Measurements from ENCODE around the gene HOXB2.
A peak's percentile ranks its signal among the peaks of the same experiment; 100 is the strongest.

HOXB2 gene

DNA sequence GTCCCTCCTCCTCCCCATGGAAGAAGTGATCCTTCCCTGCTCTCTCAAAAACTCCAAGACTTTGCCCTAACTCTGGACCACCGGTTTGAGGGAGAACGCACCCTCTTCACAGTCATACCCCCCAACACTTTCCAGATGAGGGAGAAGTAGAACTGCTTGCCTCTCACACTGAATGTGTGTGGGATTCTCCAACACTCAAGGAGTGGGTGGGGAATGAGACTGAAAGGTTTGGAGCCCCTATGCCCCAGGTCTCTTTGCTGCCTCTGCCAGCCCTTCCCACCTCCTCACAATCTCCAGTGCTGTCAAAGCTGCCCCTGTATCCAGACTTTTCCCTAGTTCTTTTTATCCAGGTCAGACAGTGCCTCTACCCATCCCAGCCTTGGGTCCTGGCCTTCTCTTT lies 21.8 kb upstream of the HOXB2 start:
- Histone ChIP-seq H3K4me1 (ENCODE audit: control insufficient read depth, insufficient read depth, low read length) (peaks cover 92% of the 10 kb centered on the region), H3K36me3 (ENCODE audit: control insufficient read depth in 2 of 2, insufficient read depth in 1 of 2, low read length in 2 of 2) (peaks cover 11 to 58% of the 10 kb centered on the region in 2 experiments), H3K27ac (ENCODE audit: extremely low read depth, low read depth, low read length) (peak overlapping the region; percentile 47), H3K9me3 (ENCODE audit: control insufficient read depth, insufficient read depth, low read depth, low read length) (no peaks in the 10 kb centered on the region), H3K4me3 (ENCODE audit: low read depth, low read length) (no peak overlapping the region)
- CTCF ChIA-PET, result interaction anchor here (0.7 kb wide), 1 partner anchor 214 kb away, joined by 3 read pairs; no protein-coding TSS in a partner anchor
- TF ChIP-seq ZFHX2 (tag by site-specific recombination; conservative IDR thresholded peaks at IDR 0.05), result peak; percentile 88
- TF ChIP-seq, protein P1, sequence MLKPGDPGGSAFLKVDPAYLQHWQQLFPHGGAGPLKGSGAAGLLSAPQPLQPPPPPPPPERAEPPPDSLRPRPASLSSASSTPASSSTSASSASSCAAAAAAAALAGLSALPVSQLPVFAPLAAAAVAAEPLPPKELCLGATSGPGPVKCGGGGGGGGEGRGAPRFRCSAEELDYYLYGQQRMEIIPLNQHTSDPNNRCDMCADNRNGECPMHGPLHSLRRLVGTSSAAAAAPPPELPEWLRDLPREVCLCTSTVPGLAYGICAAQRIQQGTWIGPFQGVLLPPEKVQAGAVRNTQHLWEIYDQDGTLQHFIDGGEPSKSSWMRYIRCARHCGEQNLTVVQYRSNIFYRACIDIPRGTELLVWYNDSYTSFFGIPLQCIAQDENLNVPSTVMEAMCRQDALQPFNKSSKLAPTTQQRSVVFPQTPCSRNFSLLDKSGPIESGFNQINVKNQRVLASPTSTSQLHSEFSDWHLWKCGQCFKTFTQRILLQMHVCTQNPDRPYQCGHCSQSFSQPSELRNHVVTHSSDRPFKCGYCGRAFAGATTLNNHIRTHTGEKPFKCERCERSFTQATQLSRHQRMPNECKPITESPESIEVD (tag by site-specific recombination; IDR thresholded peaks at IDR 0.05), result no peak
- TF ChIP-seq EGR2 (tag by site-specific recombination; IDR thresholded peaks at IDR 0.05; ENCODE audit: low read depth), result peak; percentile 71
- no peak for TF ChIP-seq ZNF76 (tag by site-specific recombination; IDR thresholded peaks at IDR 0.05; ENCODE audit: borderline replicate concordance, low read depth)
- POLR2A ChIA-PET, result interaction anchor here (0.5 to 1.1 kb wide), 2 partner anchors 10 to 13 kb away, joined by 3 to 7 read pairs; no protein-coding TSS in a partner anchor

DNA sequence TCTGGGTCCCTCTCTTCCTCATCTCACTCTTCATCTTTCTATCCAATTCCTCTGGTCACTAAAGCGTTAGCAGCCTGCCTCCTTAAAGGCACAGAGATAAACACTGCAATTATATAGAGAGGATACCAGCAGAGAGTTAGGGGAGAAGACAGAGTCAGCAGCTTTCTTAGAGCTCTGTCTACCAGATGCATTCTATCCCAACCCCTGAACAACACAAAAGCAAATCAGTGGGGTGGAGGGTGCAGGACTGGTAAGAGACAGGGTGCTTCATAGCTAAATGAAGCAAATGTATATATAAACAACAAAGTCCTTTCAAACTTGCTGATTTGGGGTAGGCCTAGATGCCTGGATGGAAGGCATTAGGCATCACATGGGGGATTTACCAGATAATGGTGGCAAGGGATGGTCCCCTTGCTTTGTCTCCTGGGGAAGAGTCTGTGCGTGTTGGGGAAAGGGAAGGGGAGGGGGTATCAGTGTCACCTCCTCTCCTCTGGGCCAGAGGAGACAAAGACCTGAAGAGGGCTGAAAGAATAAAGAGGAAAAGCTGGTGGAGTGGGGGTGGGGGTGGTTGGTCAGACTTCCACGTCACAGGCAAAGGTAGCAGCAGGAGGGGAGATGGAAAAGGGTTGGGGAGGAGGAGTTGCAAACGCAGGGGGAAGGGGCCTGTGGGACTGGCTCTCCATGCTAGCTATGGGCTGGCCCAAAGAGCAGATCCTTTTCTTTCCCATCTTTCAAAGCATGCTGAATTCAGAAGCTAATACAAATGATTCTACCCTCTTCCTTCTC lies 21.2 kb upstream of the HOXB2 start:
- peaks cover 15 to 60% of the 10 kb centered on the region in 2 experiments for H3K36me3 ChIP-seq (ENCODE audit: control insufficient read depth in 2 of 2, insufficient read depth in 1 of 2, low read length in 2 of 2)
- no peak overlapping the region for H3K4me3 ChIP-seq (ENCODE audit: low read depth, low read length)
- peaks cover 92% of the 10 kb centered on the region for H3K4me1 ChIP-seq (ENCODE audit: control insufficient read depth, insufficient read depth, low read length)
- ChIA-PET POLR2A (interaction anchor here (1.1 kb wide), 1 partner anchor 9 kb away, joined by 7 read pairs; no protein-coding TSS in a partner anchor), CTCF (interaction anchor here (0.7 to 1.0 kb wide), 3 partner anchors 19 to 493 kb away, joined by 3 to 5 read pairs (median 4); no protein-coding TSS in a partner anchor)
- TF ChIP-seq ZNF596 (tag by site-specific recombination; IDR thresholded peaks at IDR 0.05), result no peak
- 0 out of 2 replicates have a peak, but pooled peaks have one; percentile 11 for TF ChIP-seq ZBTB8A (tag by site-specific recombination; IDR thresholded peaks at IDR 0.05)
- TF ChIP-seq ZNF560 (tag by site-specific recombination; IDR thresholded peaks at IDR 0.05; ENCODE audit: borderline replicate concordance), result no peak
- TF ChIP-seq ZNF530 (tag by site-specific recombination; IDR thresholded peaks at IDR 0.05; ENCODE audit: low read depth), result no peak
- TF ChIP-seq, protein P2, sequence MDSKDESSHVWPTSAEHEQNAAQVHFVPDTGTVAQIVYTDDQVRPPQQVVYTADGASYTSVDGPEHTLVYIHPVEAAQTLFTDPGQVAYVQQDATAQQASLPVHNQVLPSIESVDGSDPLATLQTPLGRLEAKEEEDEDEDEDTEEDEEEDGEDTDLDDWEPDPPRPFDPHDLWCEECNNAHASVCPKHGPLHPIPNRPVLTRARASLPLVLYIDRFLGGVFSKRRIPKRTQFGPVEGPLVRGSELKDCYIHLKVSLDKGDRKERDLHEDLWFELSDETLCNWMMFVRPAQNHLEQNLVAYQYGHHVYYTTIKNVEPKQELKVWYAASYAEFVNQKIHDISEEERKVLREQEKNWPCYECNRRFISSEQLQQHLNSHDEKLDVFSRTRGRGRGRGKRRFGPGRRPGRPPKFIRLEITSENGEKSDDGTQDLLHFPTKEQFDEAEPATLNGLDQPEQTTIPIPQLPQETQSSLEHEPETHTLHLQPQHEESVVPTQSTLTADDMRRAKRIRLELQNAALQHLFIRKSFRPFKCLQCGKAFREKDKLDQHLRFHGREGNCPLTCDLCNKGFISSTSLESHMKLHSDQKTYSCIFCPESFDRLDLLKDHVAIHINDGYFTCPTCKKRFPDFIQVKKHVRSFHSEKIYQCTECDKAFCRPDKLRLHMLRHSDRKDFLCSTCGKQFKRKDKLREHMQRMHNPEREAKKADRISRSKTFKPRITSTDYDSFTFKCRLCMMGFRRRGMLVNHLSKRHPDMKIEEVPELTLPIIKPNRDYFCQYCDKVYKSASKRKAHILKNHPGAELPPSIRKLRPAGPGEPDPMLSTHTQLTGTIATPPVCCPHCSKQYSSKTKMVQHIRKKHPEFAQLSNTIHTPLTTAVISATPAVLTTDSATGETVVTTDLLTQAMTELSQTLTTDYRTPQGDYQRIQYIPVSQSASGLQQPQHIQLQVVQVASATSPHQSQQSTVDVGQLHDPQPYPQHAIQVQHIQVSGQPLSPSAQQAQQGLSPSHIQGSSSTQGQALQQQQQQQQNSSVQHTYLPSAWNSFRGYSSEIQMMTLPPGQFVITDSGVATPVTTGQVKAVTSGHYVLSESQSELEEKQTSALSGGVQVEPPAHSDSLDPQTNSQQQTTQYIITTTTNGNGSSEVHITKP (tag by site-specific recombination; IDR thresholded peaks at IDR 0.05), result 0 out of 2 replicates have a peak, but pooled peaks have one; percentile 22
- no peak for TF ChIP-seq TCF7L2 (IDR thresholded peaks at IDR 0.05; ENCODE audit: borderline replicate concordance, low read depth, low read length)
- no peak for TF ChIP-seq ZBTB1 (tag by site-specific recombination; IDR thresholded peaks at IDR 0.05)
- no peak for TF ChIP-seq ZSCAN18 (tag by site-specific recombination; IDR thresholded peaks at IDR 0.05)
- TF ChIP-seq, protein P3, sequence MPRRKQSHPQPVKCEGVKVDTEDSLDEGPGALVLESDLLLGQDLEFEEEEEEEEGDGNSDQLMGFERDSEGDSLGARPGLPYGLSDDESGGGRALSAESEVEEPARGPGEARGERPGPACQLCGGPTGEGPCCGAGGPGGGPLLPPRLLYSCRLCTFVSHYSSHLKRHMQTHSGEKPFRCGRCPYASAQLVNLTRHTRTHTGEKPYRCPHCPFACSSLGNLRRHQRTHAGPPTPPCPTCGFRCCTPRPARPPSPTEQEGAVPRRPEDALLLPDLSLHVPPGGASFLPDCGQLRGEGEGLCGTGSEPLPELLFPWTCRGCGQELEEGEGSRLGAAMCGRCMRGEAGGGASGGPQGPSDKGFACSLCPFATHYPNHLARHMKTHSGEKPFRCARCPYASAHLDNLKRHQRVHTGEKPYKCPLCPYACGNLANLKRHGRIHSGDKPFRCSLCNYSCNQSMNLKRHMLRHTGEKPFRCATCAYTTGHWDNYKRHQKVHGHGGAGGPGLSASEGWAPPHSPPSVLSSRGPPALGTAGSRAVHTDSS (tag by site-specific recombination; IDR thresholded peaks at IDR 0.05), result peak; percentile 42; the same call in 1 of the 2 replicates
- TF ChIP-seq, protein P4, sequence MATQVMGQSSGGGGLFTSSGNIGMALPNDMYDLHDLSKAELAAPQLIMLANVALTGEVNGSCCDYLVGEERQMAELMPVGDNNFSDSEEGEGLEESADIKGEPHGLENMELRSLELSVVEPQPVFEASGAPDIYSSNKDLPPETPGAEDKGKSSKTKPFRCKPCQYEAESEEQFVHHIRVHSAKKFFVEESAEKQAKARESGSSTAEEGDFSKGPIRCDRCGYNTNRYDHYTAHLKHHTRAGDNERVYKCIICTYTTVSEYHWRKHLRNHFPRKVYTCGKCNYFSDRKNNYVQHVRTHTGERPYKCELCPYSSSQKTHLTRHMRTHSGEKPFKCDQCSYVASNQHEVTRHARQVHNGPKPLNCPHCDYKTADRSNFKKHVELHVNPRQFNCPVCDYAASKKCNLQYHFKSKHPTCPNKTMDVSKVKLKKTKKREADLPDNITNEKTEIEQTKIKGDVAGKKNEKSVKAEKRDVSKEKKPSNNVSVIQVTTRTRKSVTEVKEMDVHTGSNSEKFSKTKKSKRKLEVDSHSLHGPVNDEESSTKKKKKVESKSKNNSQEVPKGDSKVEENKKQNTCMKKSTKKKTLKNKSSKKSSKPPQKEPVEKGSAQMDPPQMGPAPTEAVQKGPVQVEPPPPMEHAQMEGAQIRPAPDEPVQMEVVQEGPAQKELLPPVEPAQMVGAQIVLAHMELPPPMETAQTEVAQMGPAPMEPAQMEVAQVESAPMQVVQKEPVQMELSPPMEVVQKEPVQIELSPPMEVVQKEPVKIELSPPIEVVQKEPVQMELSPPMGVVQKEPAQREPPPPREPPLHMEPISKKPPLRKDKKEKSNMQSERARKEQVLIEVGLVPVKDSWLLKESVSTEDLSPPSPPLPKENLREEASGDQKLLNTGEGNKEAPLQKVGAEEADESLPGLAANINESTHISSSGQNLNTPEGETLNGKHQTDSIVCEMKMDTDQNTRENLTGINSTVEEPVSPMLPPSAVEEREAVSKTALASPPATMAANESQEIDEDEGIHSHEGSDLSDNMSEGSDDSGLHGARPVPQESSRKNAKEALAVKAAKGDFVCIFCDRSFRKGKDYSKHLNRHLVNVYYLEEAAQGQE (tag by site-specific recombination; IDR thresholded peaks at IDR 0.05), result no peak
- no peak for TF ChIP-seq ZSCAN23 (tag by site-specific recombination; IDR thresholded peaks at IDR 0.05)
- H3K9me3 ChIP-seq (ENCODE audit: control insufficient read depth, insufficient read depth, low read depth, low read length), result no peaks in the 10 kb centered on the region
- peak overlapping the region; percentile 47; the same call in 1 of the 2 replicates for H3K27ac ChIP-seq (ENCODE audit: extremely low read depth, low read depth, low read length)
